Keratinocyte (primary cell): ENCODE data around the gene SCCPDH. TPM values are rescaled to one million over a fixed set of nuclear protein-coding genes. Genes with fewer than 3 reads are reported as not detected.
"Not testable (repeated sequence)": the region's sequence is repeated elsewhere in the genome, so short reads cannot be mapped to it uniquely, and the experiment has no call there.

Experiments
- DNase-seq: peaks from one replicate; pipeline ENCODE4 v3.0.0-alpha.2; 2011; ENCODE audit warnings: low read depth, missing footprints, low spot score
- FAIRE-seq: peaks from 2 replicates; lab custom pipeline; 2011; peaks lifted over from hg19 to GRCh38; lab: Jason Lieb, UNC
- H2AFZ ChIP-seq: 2 replicates; pipeline ENCODE4 v1.6.0; 2012; ENCODE audit warnings: low read length, control low read depth, inconsistent platforms; ENCODE audit not compliant: control insufficient read depth
- H3K27ac ChIP-seq: 2 replicates; pipeline ENCODE4 v1.5.1; 2011; ENCODE audit warnings: low read length; ENCODE audit not compliant: control insufficient read depth, insufficient read depth
- H3K27me3 ChIP-seq: 3 replicates; pipeline ENCODE4 v1.6.0; 2011; ENCODE audit warnings: low read length; ENCODE audit not compliant: control insufficient read depth, insufficient read depth; ENCODE audit errors: extremely low read depth
- H3K36me3 ChIP-seq, 2 experiments: 2 replicates in 1 of 2; 3 replicates in 1 of 2; pipeline ENCODE4 v1.5.1; 2011; ENCODE audit warnings: low read length in 2 of 2, mild to moderate bottlenecking in 1 of 2; ENCODE audit not compliant: control insufficient read depth in 2 of 2, insufficient read depth in 2 of 2; ENCODE audit errors: extremely low read depth in 1 of 2
- H3K4me1 ChIP-seq: 3 replicates; pipeline ENCODE4 v1.5.1; 2011; ENCODE audit warnings: low read length; ENCODE audit not compliant: control insufficient read depth, insufficient read depth; ENCODE audit errors: extremely low read depth
- H3K4me2 ChIP-seq: 3 replicates; pipeline ENCODE4 v1.6.0; 2011; ENCODE audit warnings: low read depth, low read length; ENCODE audit not compliant: control insufficient read depth, insufficient read depth; ENCODE audit errors: extremely low read depth
- H3K4me3 ChIP-seq, 3 experiments: fragments of 200-600 bp in 1 of 3; sonication (generic) in 1 of 3; 2 replicates in 2 of 3; 3 replicates in 1 of 3; pipeline ENCODE4 v1.5.1; 2011 to 2016; ENCODE audit warnings: low read length in 3 of 3, mild to moderate bottlenecking in 3 of 3, control low read depth in 2 of 3, inconsistent platforms in 1 of 3, low read depth in 1 of 3, mixed read lengths in 1 of 3, mixed run types in 1 of 3, moderate library complexity in 1 of 3; ENCODE audit not compliant: control insufficient read depth in 2 of 3, insufficient read depth in 2 of 3; ENCODE audit errors: extremely low read depth in 1 of 3
- H3K79me2 ChIP-seq: 2 replicates; pipeline ENCODE4 v1.6.0; 2012; ENCODE audit warnings: low read length; ENCODE audit not compliant: control insufficient read depth, insufficient read depth
- H3K9ac ChIP-seq: 3 replicates; pipeline ENCODE4 v1.6.0; 2011; ENCODE audit warnings: low read length; ENCODE audit not compliant: control insufficient read depth, insufficient read depth; ENCODE audit errors: extremely low read depth
- H3K9me1 ChIP-seq: 3 replicates; pipeline ENCODE4 v1.6.0; 2011; ENCODE audit warnings: low read length; ENCODE audit not compliant: control insufficient read depth, insufficient read depth; ENCODE audit errors: extremely low read depth
- H3K9me3 ChIP-seq: 2 replicates; pipeline ENCODE4 v1.5.1; 2012; ENCODE audit warnings: low read depth, low read length; ENCODE audit not compliant: control insufficient read depth
- H4K20me1 ChIP-seq: 3 replicates; pipeline ENCODE4 v1.6.0; 2011; ENCODE audit warnings: low read length; ENCODE audit not compliant: control insufficient read depth, insufficient read depth; ENCODE audit errors: extremely low read depth
- EZH2 ChIP-seq: IDR thresholded peaks from one replicate; pipeline ENCODE4 v1.6.1; 2012; ENCODE audit warnings: inconsistent platforms, mild to moderate bottlenecking, low read length, moderate library complexity
- dilution Hi-C: fragments of 300-500 bp; cut with MboI; formaldehyde crosslinking; loops from one replicate; pipeline ENCODE4 v1.7.0; 2020; ENCODE audit warnings: low sequenced_read_pairs; ENCODE audit not compliant: extremely low pct_ligation_motif_present
- polyA plus RNA-seq, 5 experiments: library from polyadenylated mRNA; depleted of rRNA in 3 of 5; stranded (reverse) in 3 of 5; stranded (forward) in 1 of 5; unstranded in 1 of 5; fragments of >200 nt; gene quantifications; 1 replicate in 1 of 5; 2 replicates in 3 of 5; 3 replicates in 1 of 5; pipeline versions ENCODE4 v1.2.1 to v1.2.3, GENCODE V29; 2011 to 2012; ENCODE audit warnings: missing spikeins in 2 of 5, low read depth in 1 of 5, low replicate concordance in 1 of 5
- TF ChIP-seq, protein P1 (sequence below), 3 experiments: IDR thresholded peaks in 1 of 3; conservative IDR thresholded peaks in 1 of 3; optimal IDR thresholded peaks in 1 of 3; 2 replicates in 2 of 3; 3 replicates in 1 of 3; pipeline versions ENCODE3 to v1.5.1; 2011; ENCODE audit warnings: low read length in 3 of 3, mild to moderate bottlenecking in 3 of 3, moderate library complexity in 2 of 3, control low read depth in 1 of 3, inconsistent platforms in 1 of 3; ENCODE audit not compliant: insufficient read depth in 2 of 3; ENCODE audit errors: extremely low read depth in 1 of 3

SCCPDH gene
- polyA plus RNA-seq, 1 donor (not counting 4 experiments of a cell fraction or from before 2014, with no cell fraction given): 4.3 TPM

DNA sequence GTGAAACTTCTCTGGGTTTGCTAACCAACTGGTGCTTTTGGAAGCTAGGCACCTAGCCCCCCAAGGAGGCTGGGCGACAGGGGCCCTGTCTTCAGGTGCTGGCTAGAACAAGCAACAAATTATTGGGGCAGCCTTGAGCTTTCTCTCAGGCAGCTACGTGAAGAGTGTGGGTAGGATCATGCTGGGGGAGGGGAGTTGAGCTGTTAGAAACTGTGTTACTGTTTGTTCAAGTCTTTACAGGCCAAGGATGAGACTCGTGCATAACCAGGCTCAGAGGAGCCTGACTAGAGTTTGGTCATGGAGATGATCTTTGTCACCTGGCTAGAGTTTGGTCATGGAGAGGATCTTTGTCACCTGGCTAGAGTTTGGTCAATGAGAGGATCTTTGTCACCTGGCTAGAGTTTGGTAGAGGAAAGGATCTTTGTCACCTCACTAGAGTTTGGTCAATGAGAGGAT is 12.6 kb upstream of the SCCPDH start:
- H3K27me3 ChIP-seq: no peaks in the 10 kb centered on the region
- FAIRE-seq: no peak

DNA sequence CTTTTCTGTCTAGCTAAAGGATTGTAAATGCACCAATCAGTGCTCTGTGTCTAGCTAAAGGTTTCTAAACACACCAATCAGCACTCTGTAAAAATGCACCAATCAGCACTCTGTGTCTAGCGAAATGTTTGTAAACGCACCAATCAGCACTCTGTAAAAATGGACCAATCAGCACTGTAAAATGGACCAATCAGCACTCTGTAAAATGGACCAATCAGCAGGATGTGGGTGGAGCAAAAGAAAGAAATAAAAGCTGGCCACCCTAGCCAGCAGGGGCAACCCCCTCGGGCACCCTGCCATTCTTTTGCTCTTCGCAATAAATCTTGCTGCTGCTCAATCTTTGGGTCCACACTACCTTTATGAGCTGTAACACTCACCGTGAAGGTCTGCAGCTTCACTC is 11.8 kb upstream of the SCCPDH start:
- FAIRE-seq, H4K20me1 ChIP-seq, H3K79me2 ChIP-seq, H3K36me3 ChIP-seq, H2AFZ ChIP-seq, H3K27ac ChIP-seq, H3K27me3 ChIP-seq, H3K9ac ChIP-seq, DNase-seq, dilution Hi-C loops, H3K4me1 ChIP-seq, H3K9me1 ChIP-seq, H3K9me3 ChIP-seq, H3K4me2 ChIP-seq, H3K4me3 ChIP-seq: not testable (repeated sequence)

More for the DNA sequence above, 12.6 kb upstream of the SCCPDH start:
- Histone ChIP-seq H3K4me2 (no peak overlapping the region), H2AFZ (no peak overlapping the region), H4K20me1 (no peaks in the 10 kb centered on the region), H3K36me3 (no peaks in the 10 kb centered on the region), H3K4me3 (no peak overlapping the region), H3K9me3 (peaks cover 2% of the 10 kb centered on the region), H3K27ac (no peak overlapping the region), H3K79me2 (no peaks in the 10 kb centered on the region), H3K9ac (no peak overlapping the region), H3K4me1 (no peaks in the 10 kb centered on the region), H3K9me1 (no peaks in the 10 kb centered on the region)
- dilution Hi-C loops: no loop called here
- TF ChIP-seq, protein P1, sequence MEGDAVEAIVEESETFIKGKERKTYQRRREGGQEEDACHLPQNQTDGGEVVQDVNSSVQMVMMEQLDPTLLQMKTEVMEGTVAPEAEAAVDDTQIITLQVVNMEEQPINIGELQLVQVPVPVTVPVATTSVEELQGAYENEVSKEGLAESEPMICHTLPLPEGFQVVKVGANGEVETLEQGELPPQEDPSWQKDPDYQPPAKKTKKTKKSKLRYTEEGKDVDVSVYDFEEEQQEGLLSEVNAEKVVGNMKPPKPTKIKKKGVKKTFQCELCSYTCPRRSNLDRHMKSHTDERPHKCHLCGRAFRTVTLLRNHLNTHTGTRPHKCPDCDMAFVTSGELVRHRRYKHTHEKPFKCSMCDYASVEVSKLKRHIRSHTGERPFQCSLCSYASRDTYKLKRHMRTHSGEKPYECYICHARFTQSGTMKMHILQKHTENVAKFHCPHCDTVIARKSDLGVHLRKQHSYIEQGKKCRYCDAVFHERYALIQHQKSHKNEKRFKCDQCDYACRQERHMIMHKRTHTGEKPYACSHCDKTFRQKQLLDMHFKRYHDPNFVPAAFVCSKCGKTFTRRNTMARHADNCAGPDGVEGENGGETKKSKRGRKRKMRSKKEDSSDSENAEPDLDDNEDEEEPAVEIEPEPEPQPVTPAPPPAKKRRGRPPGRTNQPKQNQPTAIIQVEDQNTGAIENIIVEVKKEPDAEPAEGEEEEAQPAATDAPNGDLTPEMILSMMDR (optimal IDR thresholded peaks at IDR 0.05 in 1 of 3, IDR thresholded peaks at IDR 0.05 in 1 of 3, conservative IDR thresholded peaks at IDR 0.05 in 1 of 3; ENCODE audit: extremely low read depth in 1 of 3, insufficient read depth in 2 of 3, low read length in 3 of 3): no peak
- TF ChIP-seq EZH2: no peak
- no peak for DNase-seq

DNA sequence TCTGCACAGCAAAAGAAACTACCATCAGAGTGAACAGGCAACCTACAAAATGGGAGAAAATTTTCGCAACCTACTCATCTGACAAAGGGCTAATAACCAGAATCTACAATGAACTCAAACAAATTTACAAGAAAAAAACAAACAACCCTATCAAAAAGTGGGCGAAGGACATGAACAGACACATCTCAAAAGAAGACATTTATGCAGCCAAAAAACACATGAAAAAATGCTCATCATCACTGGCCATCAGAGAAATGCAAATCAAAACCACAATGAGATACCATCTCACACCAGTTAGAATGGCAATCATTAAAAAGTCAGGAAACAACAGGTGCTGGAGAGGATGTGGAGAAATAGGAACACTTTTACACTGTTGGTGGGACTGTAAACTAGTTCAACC is 4.8 kb upstream of the SCCPDH start:
- DNase-seq, H3K4me1 ChIP-seq, H3K9me3 ChIP-seq, H3K27me3 ChIP-seq, H3K4me3 ChIP-seq, dilution Hi-C loops, H3K27ac ChIP-seq, H3K9me1 ChIP-seq, H2AFZ ChIP-seq, H3K4me2 ChIP-seq, H3K36me3 ChIP-seq, H4K20me1 ChIP-seq, H3K9ac ChIP-seq, H3K79me2 ChIP-seq, FAIRE-seq: not testable (repeated sequence)

DNA sequence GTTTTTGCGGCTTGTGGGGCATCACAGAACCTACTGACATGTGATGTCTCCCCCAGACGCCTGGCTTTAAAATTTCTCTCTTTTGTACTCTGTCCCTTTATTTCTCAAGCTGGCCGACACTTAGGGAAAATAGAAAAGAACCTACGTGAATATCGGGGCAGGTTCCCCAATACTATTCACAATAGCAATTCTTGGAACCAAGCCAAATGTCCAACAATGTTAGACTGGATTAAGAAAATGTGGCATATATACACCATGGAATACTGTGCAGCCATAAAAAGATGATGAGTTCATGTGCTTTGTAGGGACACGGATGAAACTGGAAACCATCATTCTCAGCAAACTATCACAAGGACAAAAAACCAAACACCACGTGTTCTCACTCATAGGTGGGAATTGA is 3.4 kb upstream of the SCCPDH start:
- FAIRE-seq, H3K36me3 ChIP-seq, dilution Hi-C loops, H3K27ac ChIP-seq, H4K20me1 ChIP-seq, H3K4me2 ChIP-seq, H3K9ac ChIP-seq, H3K9me1 ChIP-seq, H3K9me3 ChIP-seq, DNase-seq, H3K27me3 ChIP-seq, H3K4me3 ChIP-seq, H3K79me2 ChIP-seq, H2AFZ ChIP-seq, H3K4me1 ChIP-seq: not testable (repeated sequence)
